RWPE2 (cell line): Measurements from ENCODE around the gene NBPF20.
"Not testable (repeated sequence)": the region's sequence is repeated elsewhere in the genome, so short reads cannot be mapped to it uniquely, and the experiment has no call there.

Source experiments
- ATAC-seq: fragments of 200-7000 bp; cut with Tn5 transposase; 3 replicates; pipeline ENCODE4 v1.9.1; 2021; ENCODE audit warnings: low read depth
- DNase-seq: peaks from one replicate; pipeline ENCODE4 v3.0.0-alpha.2; 2020; ENCODE audit warnings: low spot score
- H3K27ac ChIP-seq: fragments of 450-650 bp; 2 replicates; pipeline ENCODE4 v1.5.1; 2017; ENCODE audit warnings: mild to moderate bottlenecking; ENCODE audit not compliant: poor library complexity, severe bottlenecking
- H3K27me3 ChIP-seq: fragments of 250-450 bp; sonication (Bioruptor Pico); 2 replicates; pipeline ENCODE4 v1.5.1; 2021; ENCODE audit warnings: mild to moderate bottlenecking, moderate library complexity; ENCODE audit not compliant: insufficient read depth, poor library complexity, severe bottlenecking
- H3K36me3 ChIP-seq: fragments of 250-450 bp; sonication (Bioruptor Pico); 2 replicates; pipeline ENCODE4 v1.5.1; 2020; ENCODE audit warnings: low read depth, mild to moderate bottlenecking, moderate library complexity
- H3K4me1 ChIP-seq: fragments of 250-450 bp; sonication (Bioruptor Pico); 2 replicates; pipeline ENCODE4 v1.5.1; 2021; ENCODE audit warnings: mild to moderate bottlenecking, moderate library complexity; ENCODE audit not compliant: insufficient read depth, poor library complexity, severe bottlenecking
- H3K4me3 ChIP-seq: fragments of 250-450 bp; sonication (Bioruptor Pico); 2 replicates; pipeline ENCODE4 v1.5.1; 2021; ENCODE audit warnings: mild to moderate bottlenecking, moderate library complexity; ENCODE audit not compliant: severe bottlenecking
- H3K9me3 ChIP-seq: fragments of 250-450 bp; sonication (Bioruptor Pico); 2 replicates; pipeline ENCODE4 v1.5.1; 2021; ENCODE audit warnings: mild to moderate bottlenecking, moderate library complexity; ENCODE audit not compliant: severe bottlenecking
- TF ChIP-seq, protein P1 (sequence below): fragments of 450-650 bp; IDR thresholded peaks from one replicate; pipeline ENCODE4 v1.5.1; 2017; ENCODE audit warnings: mild to moderate bottlenecking, moderate library complexity; ENCODE audit not compliant: poor library complexity, severe bottlenecking

Gene NBPF20

GRCh38 chr1:145424612-145425435, 579 bp downstream of the NBPF20 start:
- not testable (repeated sequence) for H3K36me3 ChIP-seq, H3K27me3 ChIP-seq, DNase-seq, H3K4me1 ChIP-seq, H3K9me3 ChIP-seq
- H3K27ac ChIP-seq: peak overlapping the region; percentile 54
- peak overlapping the region; percentile 75 for H3K4me3 ChIP-seq
- ATAC-seq: peak; percentile 82

- not testable (repeated sequence) for ATAC-seq, H3K36me3 ChIP-seq, DNase-seq, H3K27me3 ChIP-seq, H3K4me1 ChIP-seq, H3K27ac ChIP-seq, H3K9me3 ChIP-seq, H3K4me3 ChIP-seq
Observed at GRCh38 chr1:145415149-145415548, 10.3 kb downstream of the NBPF20 start.

DNA sequence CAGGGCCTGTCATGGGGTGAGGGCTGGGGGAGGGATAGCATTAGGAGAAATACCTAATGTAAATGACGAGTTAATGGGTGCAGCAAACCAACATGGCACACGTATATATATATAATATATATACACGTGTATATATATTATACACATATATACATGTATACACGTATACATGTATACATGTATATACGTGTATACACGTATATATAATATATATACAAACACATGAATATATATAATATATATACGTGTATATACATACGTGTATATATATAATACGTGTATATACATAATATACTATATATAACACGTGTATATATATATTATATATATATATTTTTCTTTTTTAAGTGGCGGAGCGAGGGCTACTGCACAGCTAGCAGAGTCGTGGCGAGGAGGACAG, 18.1 kb downstream of the NBPF20 start:
- not testable (repeated sequence) for H3K36me3 ChIP-seq, H3K27me3 ChIP-seq, H3K4me3 ChIP-seq, DNase-seq, H3K4me1 ChIP-seq, H3K27ac ChIP-seq, H3K9me3 ChIP-seq, ATAC-seq

DNA sequence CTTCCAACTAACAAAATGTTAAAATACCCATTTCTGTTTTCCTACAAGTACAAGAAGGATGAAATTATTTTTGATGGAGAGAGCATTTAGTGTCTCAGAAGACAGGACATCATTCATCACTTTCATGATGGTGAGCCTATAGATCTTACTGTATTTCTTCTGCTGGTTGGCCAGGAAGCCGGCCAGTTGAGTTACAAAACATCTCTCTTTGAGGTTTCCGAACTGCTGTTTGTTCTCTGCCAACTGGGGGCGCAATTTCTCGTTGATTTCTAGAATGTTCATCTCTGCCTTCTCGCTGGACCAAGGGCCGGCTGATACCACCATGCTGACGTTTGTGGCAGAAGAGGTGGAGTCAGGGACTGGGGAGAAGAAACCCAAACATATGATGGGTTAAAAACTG, 20.5 kb downstream of the NBPF20 start:
- not testable (repeated sequence) for DNase-seq, H3K36me3 ChIP-seq, H3K9me3 ChIP-seq, H3K4me1 ChIP-seq, ATAC-seq, H3K27me3 ChIP-seq, H3K4me3 ChIP-seq, H3K27ac ChIP-seq
- TF ChIP-seq, protein P1, sequence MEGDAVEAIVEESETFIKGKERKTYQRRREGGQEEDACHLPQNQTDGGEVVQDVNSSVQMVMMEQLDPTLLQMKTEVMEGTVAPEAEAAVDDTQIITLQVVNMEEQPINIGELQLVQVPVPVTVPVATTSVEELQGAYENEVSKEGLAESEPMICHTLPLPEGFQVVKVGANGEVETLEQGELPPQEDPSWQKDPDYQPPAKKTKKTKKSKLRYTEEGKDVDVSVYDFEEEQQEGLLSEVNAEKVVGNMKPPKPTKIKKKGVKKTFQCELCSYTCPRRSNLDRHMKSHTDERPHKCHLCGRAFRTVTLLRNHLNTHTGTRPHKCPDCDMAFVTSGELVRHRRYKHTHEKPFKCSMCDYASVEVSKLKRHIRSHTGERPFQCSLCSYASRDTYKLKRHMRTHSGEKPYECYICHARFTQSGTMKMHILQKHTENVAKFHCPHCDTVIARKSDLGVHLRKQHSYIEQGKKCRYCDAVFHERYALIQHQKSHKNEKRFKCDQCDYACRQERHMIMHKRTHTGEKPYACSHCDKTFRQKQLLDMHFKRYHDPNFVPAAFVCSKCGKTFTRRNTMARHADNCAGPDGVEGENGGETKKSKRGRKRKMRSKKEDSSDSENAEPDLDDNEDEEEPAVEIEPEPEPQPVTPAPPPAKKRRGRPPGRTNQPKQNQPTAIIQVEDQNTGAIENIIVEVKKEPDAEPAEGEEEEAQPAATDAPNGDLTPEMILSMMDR: peak; percentile 22

DNA sequence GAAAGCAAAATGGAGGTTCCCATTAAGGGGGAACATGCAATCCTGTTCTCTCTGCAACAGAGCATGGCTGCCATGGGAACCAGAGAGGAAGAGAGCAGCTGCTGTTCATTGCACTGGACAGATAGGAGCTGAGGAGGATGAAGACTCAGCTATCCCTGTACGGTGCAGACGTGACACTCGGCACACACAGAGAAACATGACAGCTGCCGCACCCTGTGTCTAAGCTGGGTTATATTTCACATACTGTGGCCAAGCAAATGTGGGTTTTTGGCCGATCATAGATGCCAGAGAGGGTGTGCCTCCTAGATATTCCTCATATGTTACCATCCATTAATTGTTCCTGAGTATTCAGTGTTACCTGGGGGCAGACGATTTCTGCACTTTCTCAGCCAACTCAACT, 24.7 kb downstream of the NBPF20 start:
- H3K27ac ChIP-seq, DNase-seq, H3K4me3 ChIP-seq, H3K4me1 ChIP-seq, ATAC-seq, H3K27me3 ChIP-seq, H3K9me3 ChIP-seq, H3K36me3 ChIP-seq: not testable (repeated sequence)
